ENCODE results near the gene SLC25A2. TPM values are rescaled to one million over a fixed set of nuclear protein-coding genes. Genes with fewer than 3 reads are reported as not detected.

SLC25A2 gene
- total and polyA plus RNA-seq, 8 donors, result 0.43 to 4.8 TPM; not detected in 6

DNA sequence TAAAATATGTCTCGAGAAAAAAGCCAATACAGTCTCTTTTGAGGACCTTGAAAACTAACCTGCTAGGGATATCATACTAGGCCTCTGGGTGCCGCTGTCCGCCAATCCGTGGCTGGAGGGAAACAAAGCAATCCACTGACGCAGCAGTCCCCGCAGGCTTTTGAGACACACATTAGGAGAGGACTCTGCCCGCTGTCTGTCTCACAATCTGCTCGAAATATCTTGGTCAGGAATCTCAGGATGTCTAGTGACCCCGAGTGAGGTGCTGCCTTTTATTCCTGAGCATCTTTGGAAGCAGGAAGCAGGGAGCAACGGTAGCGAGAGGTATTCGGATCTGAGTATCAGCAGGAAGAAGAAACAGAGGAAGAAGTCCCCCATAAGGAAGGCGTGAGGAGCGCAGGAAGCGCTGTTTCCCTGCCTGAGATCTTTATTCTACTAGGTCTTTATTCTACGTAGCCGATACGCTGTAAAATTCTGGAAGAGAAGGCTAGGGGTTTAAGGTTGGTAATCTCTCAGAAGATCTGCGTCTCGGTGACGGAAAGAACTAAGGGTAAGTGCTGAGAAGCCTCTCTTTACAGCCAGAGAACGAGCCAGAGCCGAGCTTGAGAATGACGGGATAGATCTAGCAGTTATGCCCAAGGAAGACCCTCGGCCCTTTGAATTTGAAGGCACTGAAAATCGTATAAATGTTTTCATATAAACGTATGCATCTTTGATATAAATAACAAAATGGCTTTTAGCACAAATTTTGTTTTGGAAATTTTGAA is 22.4 kb upstream of the SLC25A2 start:
- 10 to 15% (median 13%) methylated on average over 27 of the region's 27 CpGs for WGBS, 5 donors
- peaks cover 0 to 5% (median 0%) of the 10 kb centered on the region in 4 donors for H3K36me3 ChIP-seq
- DNase-seq, result peak; percentile 32 to 69
- TF ChIP-seq, protein P1, sequence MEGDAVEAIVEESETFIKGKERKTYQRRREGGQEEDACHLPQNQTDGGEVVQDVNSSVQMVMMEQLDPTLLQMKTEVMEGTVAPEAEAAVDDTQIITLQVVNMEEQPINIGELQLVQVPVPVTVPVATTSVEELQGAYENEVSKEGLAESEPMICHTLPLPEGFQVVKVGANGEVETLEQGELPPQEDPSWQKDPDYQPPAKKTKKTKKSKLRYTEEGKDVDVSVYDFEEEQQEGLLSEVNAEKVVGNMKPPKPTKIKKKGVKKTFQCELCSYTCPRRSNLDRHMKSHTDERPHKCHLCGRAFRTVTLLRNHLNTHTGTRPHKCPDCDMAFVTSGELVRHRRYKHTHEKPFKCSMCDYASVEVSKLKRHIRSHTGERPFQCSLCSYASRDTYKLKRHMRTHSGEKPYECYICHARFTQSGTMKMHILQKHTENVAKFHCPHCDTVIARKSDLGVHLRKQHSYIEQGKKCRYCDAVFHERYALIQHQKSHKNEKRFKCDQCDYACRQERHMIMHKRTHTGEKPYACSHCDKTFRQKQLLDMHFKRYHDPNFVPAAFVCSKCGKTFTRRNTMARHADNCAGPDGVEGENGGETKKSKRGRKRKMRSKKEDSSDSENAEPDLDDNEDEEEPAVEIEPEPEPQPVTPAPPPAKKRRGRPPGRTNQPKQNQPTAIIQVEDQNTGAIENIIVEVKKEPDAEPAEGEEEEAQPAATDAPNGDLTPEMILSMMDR (IDR thresholded peaks at IDR 0.05), result peak in 2 of 7 experiments; percentile 11 to 17
- TF ChIP-seq EP300 (IDR thresholded peaks at IDR 0.05) (no peak), POLR2A (IDR thresholded peaks at IDR 0.05) (no peak), POLR2AphosphoS5 (IDR thresholded peaks at IDR 0.05) (no peak)
- peak overlapping the region; percentile 14 to 31 (median 24) for H3K4me3 ChIP-seq
- H3K4me1 ChIP-seq, result peaks cover 0 to 3% (median 1%) of the 10 kb centered on the region in 4 donors
- H3K27ac ChIP-seq, result peak overlapping the region in 2 of 5 donors; percentile 45 to 66
- peaks cover 0 to 35% (median 13%) of the 10 kb centered on the region in 3 donors for H3K27me3 ChIP-seq
- peaks cover 10 to 97% (median 74%) of the 10 kb centered on the region in 4 donors for H3K9me3 ChIP-seq
- intact Hi-C loops (cut with DNase I; ENCODE audit: low total_unique reads), result loop anchor here (10.0 kb wide), 1 partner anchor 209 kb away; no protein-coding TSS in a partner anchor

DNA sequence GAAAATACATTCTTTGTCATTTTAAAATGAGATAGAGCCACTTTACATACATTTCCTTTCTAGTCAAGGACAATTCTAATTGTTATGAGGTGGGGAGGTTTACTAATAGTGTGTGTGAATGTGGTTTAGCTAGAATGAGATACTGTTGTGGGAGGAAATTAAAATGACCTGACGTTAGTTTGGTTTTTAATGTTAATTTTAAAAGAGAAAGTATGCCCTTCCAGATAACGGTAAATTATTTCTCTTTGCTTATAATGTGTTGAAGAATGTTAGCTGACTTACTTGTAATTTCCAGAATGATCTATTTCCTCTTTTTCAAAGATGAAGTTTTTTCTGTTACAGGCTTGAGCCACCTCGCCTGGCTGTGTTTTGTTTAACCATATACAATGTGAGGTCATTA is 18.4 kb upstream of the SLC25A2 start:
- no peak for DNase-seq
- WGBS, 5 donors, result 78 to 86% (median 81%) methylated on average over 3 of the region's 3 CpGs
- Histone ChIP-seq H3K36me3 (peaks cover 12 to 27% (median 26%) of the 10 kb centered on the region in 4 donors), H3K27ac (no peak overlapping the region), H3K27me3 (peaks cover 0 to 8% (median 0%) of the 10 kb centered on the region in 3 donors), H3K4me1 (peaks cover 0 to 12% (median 8%) of the 10 kb centered on the region in 4 donors), H3K4me3 (no peak overlapping the region), H3K9me3 (peaks cover 40 to 91% (median 69%) of the 10 kb centered on the region in 4 donors)
- TF ChIP-seq POLR2AphosphoS5 (IDR thresholded peaks at IDR 0.05) (no peak), POLR2A (IDR thresholded peaks at IDR 0.05) (no peak), EP300 (IDR thresholded peaks at IDR 0.05) (no peak)
- TF ChIP-seq, protein P1 (IDR thresholded peaks at IDR 0.05), result no peak
- intact Hi-C loops (cut with DNase I; ENCODE audit: low total_unique reads), result loop anchor here (10.0 kb wide), 1 partner anchor 213 kb away; no protein-coding TSS in a partner anchor

DNA sequence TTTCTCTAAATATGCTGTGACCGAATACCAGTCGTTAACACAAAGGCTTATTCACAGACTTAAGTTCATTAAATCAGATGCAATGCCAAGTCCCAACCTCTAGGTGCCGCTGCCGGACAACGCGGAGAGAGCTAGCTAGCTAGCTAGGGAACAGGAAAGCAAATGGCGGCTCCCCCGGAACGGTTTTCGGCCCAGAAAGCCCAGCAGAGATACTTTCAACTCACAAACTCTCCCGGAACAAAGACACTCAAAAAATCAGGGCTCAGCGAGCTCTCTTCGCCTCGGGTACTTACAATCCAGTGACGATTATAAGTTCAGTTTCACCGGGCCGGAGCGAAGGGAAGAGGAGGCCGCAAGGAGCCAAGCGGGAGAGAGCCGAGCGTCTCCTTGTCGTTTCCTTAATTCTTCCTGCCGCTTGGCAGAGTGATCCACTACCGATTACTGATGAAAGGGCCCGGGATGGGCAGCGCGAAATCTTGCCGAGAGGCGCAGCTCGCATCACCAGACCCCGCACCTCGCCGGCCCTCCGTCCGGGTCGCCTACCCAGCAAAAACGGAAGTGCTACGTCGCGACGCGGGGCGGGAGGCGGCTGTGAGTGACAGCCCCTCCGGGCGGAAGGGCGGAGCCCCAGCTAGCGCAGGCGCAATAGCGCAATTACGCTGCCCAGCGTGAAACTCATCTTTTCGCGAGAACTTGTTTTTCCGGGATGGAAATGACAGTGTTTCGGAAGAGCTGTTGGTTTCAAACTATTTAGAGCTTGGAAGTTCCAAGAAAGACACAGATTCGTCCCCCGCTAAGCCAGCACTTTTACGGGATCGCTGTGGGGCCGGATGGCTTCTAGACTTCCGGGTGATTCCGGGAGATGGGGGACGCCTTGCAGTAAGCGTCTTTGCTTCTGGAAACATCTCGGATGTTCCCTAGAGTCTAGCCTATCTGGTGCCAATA is 16.6 kb upstream of the SLC25A2 start, which contains the start of gene TAF7:
TSS of gene TAF7 (minus strand) at position 560 of the 945 bp plus-strand sequence. CDS start 740 bp downstream, outside the sequence.
- 2% methylated on average over 63 to 67 of the region's 67 CpGs for WGBS, 5 donors
- peaks cover 53 to 91% (median 71%) of the 10 kb centered on the region in 4 donors for H3K9me3 ChIP-seq
- peaks cover 0 to 12% (median 8%) of the 10 kb centered on the region in 4 donors for H3K4me1 ChIP-seq
- H3K36me3 ChIP-seq, result peaks cover 14 to 44% (median 43%) of the 10 kb centered on the region in 4 donors
- peak; percentile 88 to 97 for DNase-seq
- H3K4me3 ChIP-seq, result peak within 1 kb of the TSS; percentile 63 to 82 (median 72)
- H3K27me3 ChIP-seq, result no peaks in the 10 kb centered on the region
- TF ChIP-seq POLR2AphosphoS5 (IDR thresholded peaks at IDR 0.05) (peak; percentile 96 to 98 (median 96)), EP300 (IDR thresholded peaks at IDR 0.05) (peak; percentile 35), POLR2A (IDR thresholded peaks at IDR 0.05) (peak in 2 of 4 donors; percentile 50 to 82)
- TF ChIP-seq, protein P1 (IDR thresholded peaks at IDR 0.05), result peak in 5 of 7 experiments; percentile 60 to 77 (median 67)
- intact Hi-C loops (cut with DNase I; ENCODE audit: low total_unique reads), result loop anchor here (10.0 kb wide), 1 partner anchor 214 kb away; no protein-coding TSS in a partner anchor
- H3K27ac ChIP-seq, result peak within 1 kb of the TSS; percentile 92 to 95 (median 93)

All from stomach (tissue), 9 donors.